A673 (cell line): ENCODE measurements around the gene CLPSL1.

ENCODE experiments used
- CTCF ChIP-seq: fragments of 300-800, 200-600 bp; sonication (generic); conservative IDR thresholded peaks from 2 replicates; pipeline ENCODE4 v1.5.1; 2017; ENCODE audit warnings: low read depth, mild to moderate bottlenecking, antibody characterized with exemption, low read length, moderate library complexity, mixed read lengths
- EZH2 ChIP-seq: fragments of 200-600 bp; sonication (generic); IDR thresholded peaks from 2 replicates; pipeline ENCODE4 v1.6.1; 2017; ENCODE audit warnings: borderline replicate concordance, low read depth, mild to moderate bottlenecking, mixed read lengths, antibody characterized with exemption, low read length; ENCODE audit not compliant: poor library complexity, severe bottlenecking

GRCh38 chr6:35751594-35751993 is 29.2 kb upstream of the CLPSL1 start:
- TF ChIP-seq CTCF (no peak), EZH2 (no peak)
